ENCODE data around the gene IQCH. TPM values are rescaled to one million over a fixed set of nuclear protein-coding genes. Genes with fewer than 3 reads are reported as not detected.

Gene IQCH
- total and polyA plus RNA-seq, 2 experiments from 2014 or later: 1.7 to 4.6 TPM

DNA sequence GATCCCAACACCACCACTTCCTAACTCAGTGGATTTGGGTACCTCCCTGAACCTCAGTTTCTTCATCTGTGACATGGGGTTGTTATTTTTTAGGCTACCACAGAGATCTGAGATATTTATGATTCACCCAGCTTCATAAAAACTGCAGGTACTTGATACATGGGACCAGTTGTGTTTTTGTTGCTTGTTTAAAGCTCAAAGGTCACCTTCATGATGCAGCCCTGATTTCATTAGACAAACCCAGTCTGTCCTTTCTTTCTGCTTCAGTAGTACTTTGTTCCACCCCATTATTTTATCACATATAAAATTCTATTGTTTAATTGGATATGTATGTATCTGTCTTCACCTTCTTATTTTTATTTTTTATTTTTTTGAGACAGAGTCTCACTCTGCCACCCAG lies 208.9 kb downstream of the IQCH start (continued):
- TF ChIP-seq ZNF114 (CRISPR knock-in tag; IDR thresholded peaks at IDR 0.05): no peak
- TF ChIP-seq, protein P1, sequence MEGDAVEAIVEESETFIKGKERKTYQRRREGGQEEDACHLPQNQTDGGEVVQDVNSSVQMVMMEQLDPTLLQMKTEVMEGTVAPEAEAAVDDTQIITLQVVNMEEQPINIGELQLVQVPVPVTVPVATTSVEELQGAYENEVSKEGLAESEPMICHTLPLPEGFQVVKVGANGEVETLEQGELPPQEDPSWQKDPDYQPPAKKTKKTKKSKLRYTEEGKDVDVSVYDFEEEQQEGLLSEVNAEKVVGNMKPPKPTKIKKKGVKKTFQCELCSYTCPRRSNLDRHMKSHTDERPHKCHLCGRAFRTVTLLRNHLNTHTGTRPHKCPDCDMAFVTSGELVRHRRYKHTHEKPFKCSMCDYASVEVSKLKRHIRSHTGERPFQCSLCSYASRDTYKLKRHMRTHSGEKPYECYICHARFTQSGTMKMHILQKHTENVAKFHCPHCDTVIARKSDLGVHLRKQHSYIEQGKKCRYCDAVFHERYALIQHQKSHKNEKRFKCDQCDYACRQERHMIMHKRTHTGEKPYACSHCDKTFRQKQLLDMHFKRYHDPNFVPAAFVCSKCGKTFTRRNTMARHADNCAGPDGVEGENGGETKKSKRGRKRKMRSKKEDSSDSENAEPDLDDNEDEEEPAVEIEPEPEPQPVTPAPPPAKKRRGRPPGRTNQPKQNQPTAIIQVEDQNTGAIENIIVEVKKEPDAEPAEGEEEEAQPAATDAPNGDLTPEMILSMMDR (conservative IDR thresholded peaks at IDR 0.05; ENCODE audit: low read depth in 2 of 2): no peak
- no peak for TF ChIP-seq EZH2phosphoT487 (IDR thresholded peaks at IDR 0.05; ENCODE audit: unreplicated experiment)
- TF ChIP-seq ZNF331 (CRISPR knock-in tag; IDR thresholded peaks at IDR 0.05; ENCODE audit: low read depth): no peak

DNA sequence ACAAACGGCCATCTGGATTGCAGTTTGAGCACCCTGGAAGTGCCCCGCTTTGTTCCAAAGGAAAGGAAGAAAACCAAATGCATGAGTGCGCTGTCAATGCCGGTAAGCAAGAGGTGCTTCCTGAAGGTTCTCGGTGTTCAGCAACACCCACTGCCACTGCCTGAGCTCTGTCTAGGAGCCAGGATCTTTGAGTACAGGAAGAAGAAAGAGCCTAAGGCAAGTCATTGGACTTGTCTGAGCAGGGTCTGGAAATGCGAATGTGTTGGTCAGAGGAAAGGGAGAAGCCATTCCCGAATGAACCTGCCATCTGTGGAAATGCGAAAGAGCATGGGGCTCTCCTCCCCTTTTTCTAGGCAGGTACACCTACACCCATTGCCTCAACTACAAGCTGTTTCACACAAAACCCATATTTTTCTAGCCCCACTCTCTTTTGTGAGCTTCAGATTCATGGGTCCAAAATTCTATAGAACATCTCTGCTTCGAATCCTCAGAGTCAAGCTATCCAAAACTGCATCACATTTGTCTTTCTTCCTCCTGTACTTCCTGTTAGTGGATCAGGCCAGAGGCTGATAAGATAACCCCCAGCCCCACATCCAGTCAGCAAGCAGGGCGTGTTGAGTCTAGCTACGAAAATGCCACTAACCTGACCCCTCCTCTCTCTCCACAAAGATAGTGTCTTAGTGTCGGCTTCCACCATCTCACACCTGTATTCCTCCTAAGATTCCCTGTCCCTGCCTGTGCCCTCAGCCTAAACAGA lies 210.8 kb downstream of the IQCH start:
- Mint-ChIP-seq H3K36me3 (ENCODE audit: low read depth) (no peaks in the 10 kb centered on the region), H3K27me3 (ENCODE audit: insufficient read depth, low read depth, poor library complexity) (peaks cover 5% of the 10 kb centered on the region), H3K9me3 (no peaks in the 10 kb centered on the region), H3K4me3 (no peak overlapping the region), H3K27ac (no peak overlapping the region), H3K4me1 (peaks cover 5% of the 10 kb centered on the region; the same call in 2 of the 3 replicates)
- Histone ChIP-seq H3K4me1 (ENCODE audit: insufficient read depth) (no peaks in the 10 kb centered on the region), H3K27ac (ENCODE audit: low read depth) (no peak overlapping the region), H3K4me2 (no peak overlapping the region), H3K9me2 (ENCODE audit: insufficient read depth) (no peaks in the 10 kb centered on the region), H3F3A (replicated peaks; ENCODE audit: low read depth) (no peaks in the 10 kb centered on the region), H4K20me1 (replicated peaks; ENCODE audit: insufficient read depth) (no peaks in the 10 kb centered on the region), H3K36me3 (ENCODE audit: insufficient read depth) (no peaks in the 10 kb centered on the region), H2AFZ (no peak overlapping the region), H3K27me3 (ENCODE audit: insufficient read depth) (no peaks in the 10 kb centered on the region), H3K79me2 (replicated peaks; ENCODE audit: insufficient read depth) (no peaks in the 10 kb centered on the region), H3K4me3 (no peak overlapping the region)
- no peak for DNase-seq (ENCODE audit: low spot score)
- no peak for ATAC-seq
- TF ChIP-seq CREB1 (CRISPR knock-in tag; IDR thresholded peaks at IDR 0.05; ENCODE audit: low read depth) (no peak), STAT1 (IDR thresholded peaks at IDR 0.05; ENCODE audit: unreplicated experiment) (no peak), ZNF114 (CRISPR knock-in tag; IDR thresholded peaks at IDR 0.05) (no peak), POLR2AphosphoS5 (IDR thresholded peaks at IDR 0.05; ENCODE audit: low read depth) (no peak), NANOG (IDR thresholded peaks at IDR 0.05; ENCODE audit: borderline replicate concordance) (no peak)
- TF ChIP-seq, protein P2, sequence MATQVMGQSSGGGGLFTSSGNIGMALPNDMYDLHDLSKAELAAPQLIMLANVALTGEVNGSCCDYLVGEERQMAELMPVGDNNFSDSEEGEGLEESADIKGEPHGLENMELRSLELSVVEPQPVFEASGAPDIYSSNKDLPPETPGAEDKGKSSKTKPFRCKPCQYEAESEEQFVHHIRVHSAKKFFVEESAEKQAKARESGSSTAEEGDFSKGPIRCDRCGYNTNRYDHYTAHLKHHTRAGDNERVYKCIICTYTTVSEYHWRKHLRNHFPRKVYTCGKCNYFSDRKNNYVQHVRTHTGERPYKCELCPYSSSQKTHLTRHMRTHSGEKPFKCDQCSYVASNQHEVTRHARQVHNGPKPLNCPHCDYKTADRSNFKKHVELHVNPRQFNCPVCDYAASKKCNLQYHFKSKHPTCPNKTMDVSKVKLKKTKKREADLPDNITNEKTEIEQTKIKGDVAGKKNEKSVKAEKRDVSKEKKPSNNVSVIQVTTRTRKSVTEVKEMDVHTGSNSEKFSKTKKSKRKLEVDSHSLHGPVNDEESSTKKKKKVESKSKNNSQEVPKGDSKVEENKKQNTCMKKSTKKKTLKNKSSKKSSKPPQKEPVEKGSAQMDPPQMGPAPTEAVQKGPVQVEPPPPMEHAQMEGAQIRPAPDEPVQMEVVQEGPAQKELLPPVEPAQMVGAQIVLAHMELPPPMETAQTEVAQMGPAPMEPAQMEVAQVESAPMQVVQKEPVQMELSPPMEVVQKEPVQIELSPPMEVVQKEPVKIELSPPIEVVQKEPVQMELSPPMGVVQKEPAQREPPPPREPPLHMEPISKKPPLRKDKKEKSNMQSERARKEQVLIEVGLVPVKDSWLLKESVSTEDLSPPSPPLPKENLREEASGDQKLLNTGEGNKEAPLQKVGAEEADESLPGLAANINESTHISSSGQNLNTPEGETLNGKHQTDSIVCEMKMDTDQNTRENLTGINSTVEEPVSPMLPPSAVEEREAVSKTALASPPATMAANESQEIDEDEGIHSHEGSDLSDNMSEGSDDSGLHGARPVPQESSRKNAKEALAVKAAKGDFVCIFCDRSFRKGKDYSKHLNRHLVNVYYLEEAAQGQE (IDR thresholded peaks at IDR 0.05; ENCODE audit: unreplicated experiment): no peak
- TF ChIP-seq, protein P1 (conservative IDR thresholded peaks at IDR 0.05; ENCODE audit: low read depth in 2 of 2): no peak
- TF ChIP-seq, protein P3, sequence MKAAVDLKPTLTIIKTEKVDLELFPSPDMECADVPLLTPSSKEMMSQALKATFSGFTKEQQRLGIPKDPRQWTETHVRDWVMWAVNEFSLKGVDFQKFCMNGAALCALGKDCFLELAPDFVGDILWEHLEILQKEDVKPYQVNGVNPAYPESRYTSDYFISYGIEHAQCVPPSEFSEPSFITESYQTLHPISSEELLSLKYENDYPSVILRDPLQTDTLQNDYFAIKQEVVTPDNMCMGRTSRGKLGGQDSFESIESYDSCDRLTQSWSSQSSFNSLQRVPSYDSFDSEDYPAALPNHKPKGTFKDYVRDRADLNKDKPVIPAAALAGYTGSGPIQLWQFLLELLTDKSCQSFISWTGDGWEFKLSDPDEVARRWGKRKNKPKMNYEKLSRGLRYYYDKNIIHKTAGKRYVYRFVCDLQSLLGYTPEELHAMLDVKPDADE (IDR thresholded peaks at IDR 0.05): no peak
